Suprapubic skin (tissue), 4 donors: ENCODE results near the gene PIK3IP1.

ENCODE experiments used
- EP300 ChIP-seq: sonication (generic); formaldehyde crosslinking; IDR thresholded peaks from one replicate; pipeline ENCODE4 v1.6.1; 2017; ENCODE audit warnings: antibody characterized with exemption
- POLR2A ChIP-seq, 2 donors: fragments of 450-650 bp; IDR thresholded peaks; one replicate each; pipeline ENCODE4 v1.6.1; 2017; ENCODE audit warnings: antibody characterized with exemption in 2 of 2, mild to moderate bottlenecking in 2 of 2, moderate library complexity in 2 of 2
- POLR2AphosphoS5 ChIP-seq, 3 donors: sonication (generic); formaldehyde crosslinking; IDR thresholded peaks; one replicate each; pipeline ENCODE4 v1.6.1; 2017; ENCODE audit warnings: antibody characterized with exemption in 3 of 3
- TF ChIP-seq, protein P1 (sequence below), 2 donors: fragments of 200-600 bp in 1 of 2; fragments of 450-650 bp in 1 of 2; sonication (generic) in 1 of 2; IDR thresholded peaks; one replicate each; pipeline ENCODE4 v1.5.1; 2016 to 2019; ENCODE audit warnings: antibody characterized with exemption in 2 of 2, mild to moderate bottlenecking in 1 of 2, moderate library complexity in 1 of 2

DNA sequence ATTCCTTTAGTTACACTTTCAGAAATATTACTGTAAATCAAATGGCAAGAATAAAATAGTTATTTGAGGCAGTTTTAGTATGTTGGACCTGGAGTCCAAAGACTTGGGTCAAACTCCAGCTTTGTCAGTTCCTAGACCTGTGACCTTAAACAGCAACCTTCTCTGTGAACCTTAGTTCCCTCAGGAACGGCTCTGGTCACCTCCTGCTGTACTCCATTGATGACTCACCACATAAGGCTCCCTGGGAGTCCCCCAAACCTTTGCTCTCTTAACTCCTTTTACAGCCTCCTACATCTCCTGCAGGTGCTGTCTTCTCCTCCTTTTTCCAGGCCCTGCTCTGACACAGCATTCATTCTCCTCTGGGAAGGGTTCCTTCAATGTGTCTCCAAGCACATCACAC is 51.1 kb downstream of the PIK3IP1 start:
- TF ChIP-seq, protein P1, sequence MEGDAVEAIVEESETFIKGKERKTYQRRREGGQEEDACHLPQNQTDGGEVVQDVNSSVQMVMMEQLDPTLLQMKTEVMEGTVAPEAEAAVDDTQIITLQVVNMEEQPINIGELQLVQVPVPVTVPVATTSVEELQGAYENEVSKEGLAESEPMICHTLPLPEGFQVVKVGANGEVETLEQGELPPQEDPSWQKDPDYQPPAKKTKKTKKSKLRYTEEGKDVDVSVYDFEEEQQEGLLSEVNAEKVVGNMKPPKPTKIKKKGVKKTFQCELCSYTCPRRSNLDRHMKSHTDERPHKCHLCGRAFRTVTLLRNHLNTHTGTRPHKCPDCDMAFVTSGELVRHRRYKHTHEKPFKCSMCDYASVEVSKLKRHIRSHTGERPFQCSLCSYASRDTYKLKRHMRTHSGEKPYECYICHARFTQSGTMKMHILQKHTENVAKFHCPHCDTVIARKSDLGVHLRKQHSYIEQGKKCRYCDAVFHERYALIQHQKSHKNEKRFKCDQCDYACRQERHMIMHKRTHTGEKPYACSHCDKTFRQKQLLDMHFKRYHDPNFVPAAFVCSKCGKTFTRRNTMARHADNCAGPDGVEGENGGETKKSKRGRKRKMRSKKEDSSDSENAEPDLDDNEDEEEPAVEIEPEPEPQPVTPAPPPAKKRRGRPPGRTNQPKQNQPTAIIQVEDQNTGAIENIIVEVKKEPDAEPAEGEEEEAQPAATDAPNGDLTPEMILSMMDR (IDR thresholded peaks at IDR 0.05): no peak
- no peak for TF ChIP-seq POLR2A (IDR thresholded peaks at IDR 0.05)
- no peak for TF ChIP-seq EP300
- no peak for TF ChIP-seq POLR2AphosphoS5 (IDR thresholded peaks at IDR 0.05)
